ENCODE measurements around the gene AEBP2.

The AEBP2 gene

GRCh38 chr12:19432309-19433170 is 6.8 kb upstream of the AEBP2 start:
- no peaks in the 10 kb centered on the region for H3K36me3 ChIP-seq (ENCODE audit: insufficient read depth, low read length)
- no peak overlapping the region for H3K4me3 ChIP-seq (ENCODE audit: low read length)
- H3K27me3 ChIP-seq (ENCODE audit: insufficient read depth, low read length), result no peaks in the 10 kb centered on the region
- H2AFZ ChIP-seq (ENCODE audit: low read depth, low read length), result peak overlapping the region; percentile 33
- H3K4me1 ChIP-seq (ENCODE audit: insufficient read depth, low read length), result peaks cover 7% of the 10 kb centered on the region
- H3K9me3 ChIP-seq (ENCODE audit: low read length), result no peaks in the 10 kb centered on the region

GRCh38 chr12:19434538-19434937 is 4.8 kb upstream of the AEBP2 start:
- Histone ChIP-seq H3K4me3 (ENCODE audit: low read length) (no peak overlapping the region), H3K36me3 (ENCODE audit: insufficient read depth, low read length) (no peaks in the 10 kb centered on the region), H3K4me1 (ENCODE audit: insufficient read depth, low read length) (peaks cover 14% of the 10 kb centered on the region), H2AFZ (ENCODE audit: low read depth, low read length) (no peak overlapping the region), H3K9me3 (ENCODE audit: low read length) (no peaks in the 10 kb centered on the region), H3K27me3 (ENCODE audit: insufficient read depth, low read length) (no peaks in the 10 kb centered on the region)

DNA sequence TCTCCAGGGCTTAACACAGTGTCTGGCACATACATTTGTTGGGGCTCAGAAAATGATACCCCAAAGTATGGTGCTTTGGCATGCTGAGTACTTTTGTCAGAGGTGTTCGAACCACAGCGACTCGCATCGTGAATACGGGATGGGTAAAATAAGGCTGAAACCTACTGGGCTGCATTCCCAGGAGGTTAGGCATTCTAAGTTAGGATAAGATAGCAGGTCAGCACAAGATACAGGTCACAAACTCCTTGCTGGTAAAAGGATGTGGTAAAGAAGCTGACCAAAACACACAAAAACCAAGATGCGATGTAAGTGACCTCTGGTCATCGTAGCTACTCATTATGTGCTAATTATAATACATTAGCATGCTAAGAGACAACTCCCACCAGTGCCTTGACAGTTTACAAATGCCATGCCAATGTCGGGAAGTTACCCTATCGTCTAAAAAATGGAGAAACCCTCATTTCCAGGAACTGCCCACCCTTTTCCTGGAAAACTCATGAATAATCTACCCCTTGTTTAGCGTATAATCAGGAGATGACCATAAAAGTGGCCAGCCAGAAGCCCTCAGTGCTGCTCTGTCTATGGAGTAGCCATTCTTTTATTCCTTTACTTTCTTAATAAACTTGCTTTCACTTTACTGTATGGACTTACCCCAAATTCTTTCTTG is 3.3 kb upstream of the AEBP2 start:
- no peaks in the 10 kb centered on the region for H3K27me3 ChIP-seq (ENCODE audit: insufficient read depth, low read length)
- no peak overlapping the region for H2AFZ ChIP-seq (ENCODE audit: low read depth, low read length)
- H3K36me3 ChIP-seq (ENCODE audit: insufficient read depth, low read length), result no peaks in the 10 kb centered on the region
- H3K4me1 ChIP-seq (ENCODE audit: insufficient read depth, low read length), result peaks cover 14% of the 10 kb centered on the region
- no peak overlapping the region for H3K4me3 ChIP-seq (ENCODE audit: low read length)
- no peaks in the 10 kb centered on the region for H3K9me3 ChIP-seq (ENCODE audit: low read length)

DNA sequence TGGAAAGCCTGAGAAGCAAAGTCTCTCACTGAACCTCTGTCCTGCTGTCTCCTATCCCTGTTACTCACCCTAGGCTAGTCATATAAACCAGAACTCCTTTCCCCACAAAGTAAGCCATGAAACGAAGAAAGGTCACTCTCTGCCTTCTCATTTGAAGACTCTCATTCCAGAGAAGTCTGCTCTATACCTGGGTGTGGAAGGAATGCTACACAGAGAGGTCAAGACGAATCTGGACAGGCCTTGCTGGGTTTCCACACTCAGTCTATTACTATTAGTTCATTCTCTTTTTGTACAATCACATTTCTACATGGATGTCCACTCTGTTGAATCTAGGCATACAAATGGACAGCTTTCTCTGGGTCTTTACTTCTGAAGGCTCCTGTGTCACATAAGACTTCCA is 2.4 kb upstream of the AEBP2 start:
- no peak overlapping the region for H3K4me3 ChIP-seq (ENCODE audit: low read length)
- H3K4me1 ChIP-seq (ENCODE audit: insufficient read depth, low read length), result peaks cover 14% of the 10 kb centered on the region
- H3K9me3 ChIP-seq (ENCODE audit: low read length), result no peaks in the 10 kb centered on the region
- H3K36me3 ChIP-seq (ENCODE audit: insufficient read depth, low read length), result no peaks in the 10 kb centered on the region
- no peaks in the 10 kb centered on the region for H3K27me3 ChIP-seq (ENCODE audit: insufficient read depth, low read length)
- H2AFZ ChIP-seq (ENCODE audit: low read depth, low read length), result no peak overlapping the region

DNA sequence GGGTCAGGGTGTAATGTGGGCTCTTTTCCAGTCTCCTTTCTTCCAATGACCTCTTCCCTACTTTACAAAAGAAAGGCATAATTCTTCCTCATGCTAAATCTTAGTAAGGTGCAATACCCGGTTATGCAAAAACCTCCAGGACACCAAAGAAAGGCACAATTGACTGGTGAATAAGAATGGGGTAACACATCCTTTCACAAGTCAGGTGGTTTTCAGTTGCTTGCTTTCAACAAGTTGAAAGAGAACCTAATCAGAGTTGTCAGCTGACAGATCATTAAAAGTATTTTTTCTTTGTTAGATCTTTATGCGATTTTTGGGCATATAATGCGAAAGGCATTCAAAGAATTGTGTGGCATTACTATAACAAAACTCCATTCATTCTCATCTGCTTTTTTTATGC is 1.3 kb upstream of the AEBP2 start:
- peaks cover 16% of the 10 kb centered on the region for H3K4me1 ChIP-seq (ENCODE audit: insufficient read depth, low read length)
- no peaks in the 10 kb centered on the region for H3K9me3 ChIP-seq (ENCODE audit: low read length)
- H3K4me3 ChIP-seq (ENCODE audit: low read length), result no peak overlapping the region
- H3K36me3 ChIP-seq (ENCODE audit: insufficient read depth, low read length), result peaks cover 5% of the 10 kb centered on the region
- no peak overlapping the region for H2AFZ ChIP-seq (ENCODE audit: low read depth, low read length)
- no peaks in the 10 kb centered on the region for H3K27me3 ChIP-seq (ENCODE audit: insufficient read depth, low read length)

DNA sequence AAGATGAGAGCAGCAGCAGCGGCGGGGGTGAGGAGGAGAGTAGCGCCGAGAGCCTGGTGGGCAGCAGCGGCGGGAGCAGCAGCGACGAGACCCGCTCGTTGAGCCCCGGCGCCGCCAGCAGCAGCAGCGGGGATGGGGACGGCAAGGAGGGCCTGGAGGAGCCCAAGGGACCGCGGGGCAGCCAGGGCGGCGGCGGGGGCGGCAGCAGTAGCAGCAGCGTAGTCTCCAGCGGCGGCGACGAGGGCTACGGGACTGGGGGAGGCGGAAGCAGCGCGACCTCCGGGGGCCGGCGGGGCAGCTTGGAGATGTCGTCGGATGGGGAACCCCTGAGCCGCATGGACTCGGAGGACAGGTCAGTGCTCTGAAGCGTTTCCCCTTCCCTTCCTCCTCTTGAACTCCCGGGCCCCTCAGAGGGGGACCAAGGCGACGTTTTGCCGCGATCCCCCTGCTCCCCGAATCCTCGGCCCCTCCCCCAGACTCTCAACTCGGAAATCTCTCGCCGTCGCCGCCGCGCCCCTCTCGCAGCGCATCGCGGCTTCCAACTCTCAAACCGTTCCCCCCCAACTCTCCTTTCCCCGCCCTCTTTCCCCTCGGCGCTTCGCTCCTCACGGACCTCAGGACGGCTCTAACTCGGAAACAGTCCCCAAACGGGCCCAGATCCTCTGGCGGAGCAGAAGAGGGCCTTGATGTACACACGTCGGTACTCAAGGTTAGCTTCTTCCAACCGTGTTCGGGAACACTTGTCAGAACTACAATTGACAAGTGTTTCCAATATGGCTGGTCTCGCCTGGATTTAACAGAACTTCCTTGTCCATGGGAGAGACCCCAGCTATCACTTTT is 947 bp downstream of the AEBP2 start:
- H3K9me3 ChIP-seq (ENCODE audit: low read length), result peaks cover 2% of the 10 kb centered on the region
- peaks cover 16% of the 10 kb centered on the region for H3K4me1 ChIP-seq (ENCODE audit: insufficient read depth, low read length)
- H3K36me3 ChIP-seq (ENCODE audit: insufficient read depth, low read length), result peaks cover 12% of the 10 kb centered on the region
- peak overlapping the region; percentile 97 for H2AFZ ChIP-seq (ENCODE audit: low read depth, low read length)
- H3K27me3 ChIP-seq (ENCODE audit: insufficient read depth, low read length), result no peaks in the 10 kb centered on the region
- H3K4me3 ChIP-seq (ENCODE audit: low read length), result peak overlapping the region; percentile 76

GRCh38 chr12:19440916-19441315 is 1.6 kb downstream of the AEBP2 start:
- Histone ChIP-seq H3K4me1 (ENCODE audit: insufficient read depth, low read length) (peaks cover 16% of the 10 kb centered on the region), H3K4me3 (ENCODE audit: low read length) (peak overlapping the region; percentile 76), H2AFZ (ENCODE audit: low read depth, low read length) (no peak overlapping the region), H3K9me3 (ENCODE audit: low read length) (peaks cover 3% of the 10 kb centered on the region), H3K36me3 (ENCODE audit: insufficient read depth, low read length) (peaks cover 16% of the 10 kb centered on the region), H3K27me3 (ENCODE audit: insufficient read depth, low read length) (no peaks in the 10 kb centered on the region)

GRCh38 chr12:19443585-19443984 is 4.3 kb downstream of the AEBP2 start:
- Histone ChIP-seq H3K4me1 (ENCODE audit: insufficient read depth, low read length) (peaks cover 9% of the 10 kb centered on the region), H3K36me3 (ENCODE audit: insufficient read depth, low read length) (peaks cover 18% of the 10 kb centered on the region), H3K4me3 (ENCODE audit: low read length) (no peak overlapping the region), H3K9me3 (ENCODE audit: low read length) (peaks cover 5% of the 10 kb centered on the region), H2AFZ (ENCODE audit: low read depth, low read length) (no peak overlapping the region), H3K27me3 (ENCODE audit: insufficient read depth, low read length) (no peaks in the 10 kb centered on the region)

- H2AFZ ChIP-seq (ENCODE audit: low read depth, low read length), result no peak overlapping the region
- H3K36me3 ChIP-seq (ENCODE audit: insufficient read depth, low read length), result peaks cover 18% of the 10 kb centered on the region
- H3K9me3 ChIP-seq (ENCODE audit: low read length), result peaks cover 5% of the 10 kb centered on the region
- no peaks in the 10 kb centered on the region for H3K27me3 ChIP-seq (ENCODE audit: insufficient read depth, low read length)
- no peak overlapping the region for H3K4me3 ChIP-seq (ENCODE audit: low read length)
- H3K4me1 ChIP-seq (ENCODE audit: insufficient read depth, low read length), result peaks cover 9% of the 10 kb centered on the region
Measured at GRCh38 chr12:19444097-19444496, 4.8 kb downstream of the AEBP2 start.

- peaks cover 16% of the 10 kb centered on the region for H3K36me3 ChIP-seq (ENCODE audit: insufficient read depth, low read length)
- no peak overlapping the region for H2AFZ ChIP-seq (ENCODE audit: low read depth, low read length)
- H3K4me1 ChIP-seq (ENCODE audit: insufficient read depth, low read length), result no peaks in the 10 kb centered on the region
- H3K4me3 ChIP-seq (ENCODE audit: low read length), result no peak overlapping the region
- no peaks in the 10 kb centered on the region for H3K27me3 ChIP-seq (ENCODE audit: insufficient read depth, low read length)
- peaks cover 5% of the 10 kb centered on the region for H3K9me3 ChIP-seq (ENCODE audit: low read length)
Measured at GRCh38 chr12:19447386-19447785, 8.1 kb downstream of the AEBP2 start.

DNA sequence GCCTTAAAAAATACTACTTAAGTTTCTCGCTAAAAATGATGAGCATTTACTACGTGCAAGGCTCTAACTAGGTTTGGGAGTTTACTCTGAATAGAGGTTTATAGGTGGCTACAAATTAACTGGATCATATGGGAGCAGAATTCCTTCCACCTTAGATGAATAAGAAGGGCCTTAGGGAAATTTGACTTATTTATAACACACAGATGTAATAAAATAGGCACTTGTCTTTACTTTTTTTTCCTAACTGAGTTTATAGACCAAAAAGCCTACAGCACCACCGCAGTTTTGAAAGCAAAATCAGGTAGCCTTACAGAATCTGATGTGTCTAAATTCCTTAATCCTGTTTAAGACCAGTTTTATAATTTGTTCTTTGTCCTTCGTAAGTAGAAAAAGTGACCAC is 10.5 kb downstream of the AEBP2 start:
- Histone ChIP-seq H3K36me3 (ENCODE audit: insufficient read depth, low read length) (peaks cover 6% of the 10 kb centered on the region), H3K9me3 (ENCODE audit: low read length) (peaks cover 3% of the 10 kb centered on the region), H3K4me1 (ENCODE audit: insufficient read depth, low read length) (no peaks in the 10 kb centered on the region), H2AFZ (ENCODE audit: low read depth, low read length) (no peak overlapping the region), H3K4me3 (ENCODE audit: low read length) (no peak overlapping the region), H3K27me3 (ENCODE audit: insufficient read depth, low read length) (no peaks in the 10 kb centered on the region)

DNA sequence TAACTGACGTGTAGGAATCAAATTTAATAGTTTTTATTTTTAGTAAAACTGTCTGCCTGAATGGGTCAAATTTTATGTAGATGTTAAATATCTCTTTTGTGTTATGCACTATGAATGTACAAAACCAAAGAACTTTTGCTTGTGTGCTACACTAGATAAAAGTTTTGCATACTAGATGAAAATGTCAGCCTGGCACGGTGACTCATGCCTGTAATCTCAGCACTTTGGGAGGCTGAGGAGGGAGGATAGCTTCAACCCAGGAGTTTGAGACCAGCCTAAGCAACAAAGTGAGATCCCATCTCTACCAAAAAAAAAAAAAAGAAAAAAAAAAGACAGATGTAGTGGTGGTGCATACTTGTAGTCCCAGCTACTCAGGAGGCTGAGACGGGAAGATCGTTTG is 11.1 kb downstream of the AEBP2 start:
- H3K36me3 ChIP-seq (ENCODE audit: insufficient read depth, low read length), result peaks cover 5% of the 10 kb centered on the region
- H3K4me3 ChIP-seq (ENCODE audit: low read length), result no peak overlapping the region
- H3K4me1 ChIP-seq (ENCODE audit: insufficient read depth, low read length), result no peaks in the 10 kb centered on the region
- no peaks in the 10 kb centered on the region for H3K27me3 ChIP-seq (ENCODE audit: insufficient read depth, low read length)
- H3K9me3 ChIP-seq (ENCODE audit: low read length), result peaks cover 3% of the 10 kb centered on the region
- no peak overlapping the region for H2AFZ ChIP-seq (ENCODE audit: low read depth, low read length)

DNA sequence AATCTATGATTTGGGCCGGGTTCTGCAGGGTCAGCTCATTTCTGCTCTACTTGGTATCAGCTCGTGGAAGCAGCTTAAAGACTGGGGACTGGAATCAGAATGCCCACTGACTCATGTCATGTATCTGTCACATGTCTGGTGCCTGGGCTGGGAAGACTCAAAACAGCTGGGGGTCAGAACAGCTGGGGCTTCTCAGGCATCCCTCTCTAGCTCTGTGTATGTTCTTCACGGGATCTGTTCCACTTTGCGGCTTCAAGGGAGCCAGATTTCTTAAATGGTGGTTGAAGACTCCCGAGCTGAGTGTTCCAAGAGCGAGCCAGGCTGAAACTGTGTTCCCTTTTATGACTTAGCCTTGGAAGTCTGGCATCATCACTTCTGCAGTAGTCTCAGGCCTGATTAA is 11.9 kb downstream of the AEBP2 start:
- Histone ChIP-seq H3K4me1 (ENCODE audit: insufficient read depth, low read length) (no peaks in the 10 kb centered on the region), H3K36me3 (ENCODE audit: insufficient read depth, low read length) (peaks cover 9% of the 10 kb centered on the region), H3K27me3 (ENCODE audit: insufficient read depth, low read length) (no peaks in the 10 kb centered on the region), H2AFZ (ENCODE audit: low read depth, low read length) (no peak overlapping the region), H3K9me3 (ENCODE audit: low read length) (peaks cover 3% of the 10 kb centered on the region), H3K4me3 (ENCODE audit: low read length) (no peak overlapping the region)
